ENCODE data around the gene KCNJ14.

GRCh38 chr19:48490981-48491792 lies 35.8 kb downstream of the KCNJ14 start:
- no peak for TF ChIP-seq EZH2 (IDR thresholded peaks at IDR 0.05; ENCODE audit: insufficient read depth, low read length)
- TF ChIP-seq, protein P1, sequence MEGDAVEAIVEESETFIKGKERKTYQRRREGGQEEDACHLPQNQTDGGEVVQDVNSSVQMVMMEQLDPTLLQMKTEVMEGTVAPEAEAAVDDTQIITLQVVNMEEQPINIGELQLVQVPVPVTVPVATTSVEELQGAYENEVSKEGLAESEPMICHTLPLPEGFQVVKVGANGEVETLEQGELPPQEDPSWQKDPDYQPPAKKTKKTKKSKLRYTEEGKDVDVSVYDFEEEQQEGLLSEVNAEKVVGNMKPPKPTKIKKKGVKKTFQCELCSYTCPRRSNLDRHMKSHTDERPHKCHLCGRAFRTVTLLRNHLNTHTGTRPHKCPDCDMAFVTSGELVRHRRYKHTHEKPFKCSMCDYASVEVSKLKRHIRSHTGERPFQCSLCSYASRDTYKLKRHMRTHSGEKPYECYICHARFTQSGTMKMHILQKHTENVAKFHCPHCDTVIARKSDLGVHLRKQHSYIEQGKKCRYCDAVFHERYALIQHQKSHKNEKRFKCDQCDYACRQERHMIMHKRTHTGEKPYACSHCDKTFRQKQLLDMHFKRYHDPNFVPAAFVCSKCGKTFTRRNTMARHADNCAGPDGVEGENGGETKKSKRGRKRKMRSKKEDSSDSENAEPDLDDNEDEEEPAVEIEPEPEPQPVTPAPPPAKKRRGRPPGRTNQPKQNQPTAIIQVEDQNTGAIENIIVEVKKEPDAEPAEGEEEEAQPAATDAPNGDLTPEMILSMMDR (IDR thresholded peaks at IDR 0.05; ENCODE audit: insufficient read depth, low read depth, low read length): no peak
